LNCaP clone FGC (cell line): ENCODE results near the gene C19orf85.
A peak's percentile ranks its signal among the peaks of the same experiment; 100 is the strongest.

Source experiments
- DNase-seq: peaks from one replicate; pipeline ENCODE4 v3.0.0-alpha.2; 2011; ENCODE audit warnings: low read depth
- H3K4me3 ChIP-seq: 2 replicates; pipeline ENCODE4 v1.5.1; 2011; ENCODE audit warnings: mild to moderate bottlenecking, low read depth, low read length, control low read depth
- CTCF ChIP-seq: IDR thresholded peaks from 2 replicates; pipeline ENCODE4 v1.5.1; 2012; ENCODE audit warnings: mild to moderate bottlenecking; ENCODE audit not compliant: control insufficient read depth, insufficient read depth; ENCODE audit errors: extremely low read depth

C19orf85 gene

GRCh38 chr19:55493645-55494171, 29.2 kb upstream of the C19orf85 start:
- no peak overlapping the region for H3K4me3 ChIP-seq
- no peak for DNase-seq
- TF ChIP-seq CTCF: no peak

- DNase-seq: no peak
- TF ChIP-seq CTCF: no peak
- no peak overlapping the region for H3K4me3 ChIP-seq
Observed at GRCh38 chr19:55493052-55493644, 28.6 kb upstream of the C19orf85 start.

- DNase-seq: peak; percentile 30
- no peak for TF ChIP-seq CTCF
- H3K4me3 ChIP-seq: no peak overlapping the region
Observed at GRCh38 chr19:55492362-55492944, 27.9 kb upstream of the C19orf85 start.

- DNase-seq: no peak
- TF ChIP-seq CTCF: no peak
- no peak overlapping the region for H3K4me3 ChIP-seq
Observed at GRCh38 chr19:55491546-55492360, 27.2 kb upstream of the C19orf85 start.

- no peak for TF ChIP-seq CTCF
- no peak for DNase-seq
- H3K4me3 ChIP-seq: no peak overlapping the region
Observed at GRCh38 chr19:55490478-55491432, 26.2 kb upstream of the C19orf85 start.
